HepG2 (cell line): ENCODE results near the gene G6PC3. TPM values are rescaled to one million over a fixed set of nuclear protein-coding genes. Genes with fewer than 3 reads are reported as not detected.

Experiments used
- ATAC-seq: fragments of 200-7000 bp; cut with Tn5 transposase; 3 replicates; pipeline ENCODE4 v1.9.1; 2020; ENCODE audit warnings: mild to moderate bottlenecking, moderate library complexity
- BruUV-seq: library from RNA; stranded (reverse); fragments of 400-500 nt; replicated peaks from 2 replicates; lab custom pipeline; 2021; lab: Mats Ljungman, UMichigan
- CTCF ChIA-PET: fragments of 300-600 bp; formaldehyde crosslinking; extraction: SDS; loops from one replicate; lab custom pipeline; 2021; ENCODE audit warnings: low total read pairs, inconsistent platforms, low intra/inter-chr PET ratio; lab: Yijun Ruan, JAX
- POLR2A ChIA-PET: fragments of 350-600 bp; sonication (Branson Sonifier 250); formaldehyde crosslinking; loops from one replicate; lab custom pipeline; 2020; ENCODE audit warnings: antibody characterized with exemption, inconsistent platforms; lab: Yijun Ruan, JAX
- DNase-seq: peaks from one replicate; pipeline ENCODE4 v3.0.0-alpha.2; 2015; ENCODE audit warnings: low spot score
- FAIRE-seq: peaks from 3 replicates; lab custom pipeline; 2011; peaks lifted over from hg19 to GRCh38; lab: Jason Lieb, UNC
- H2AFZ ChIP-seq: one replicate; pipeline ENCODE4 v1.6.1; 2011; ENCODE audit warnings: low read length, inconsistent platforms
- H3K27ac ChIP-seq: fragments of 300-600 bp; 3 replicates; pipeline ENCODE4 v1.8.0; 2011; ENCODE audit warnings: mixed run types, mild to moderate bottlenecking, mixed read lengths, low read length, inconsistent platforms; ENCODE audit not compliant: insufficient read depth; ENCODE audit errors: extremely low read length
- H3K27me3 ChIP-seq, 2 experiments: fragments of 200-600 bp in 1 of 2; 2 replicates in 1 of 2; 3 replicates in 1 of 2; pipeline versions ENCODE4 v1.6.0 to v1.8.0; 2011; ENCODE audit warnings: low read length in 2 of 2, mild to moderate bottlenecking in 2 of 2, moderate library complexity in 2 of 2, inconsistent platforms in 1 of 2; ENCODE audit not compliant: insufficient read depth in 2 of 2, control insufficient read depth in 1 of 2
- H3K36me3 ChIP-seq, 2 experiments: fragments of 200-600 bp in 1 of 2; replicated peaks in 1 of 2; 2 replicates in 1 of 2; 3 replicates in 1 of 2; pipeline versions ENCODE4 v1.5.1 to v1.8.0; 2011; ENCODE audit warnings: low read length in 2 of 2, inconsistent platforms in 1 of 2; ENCODE audit not compliant: insufficient read depth in 2 of 2, control insufficient read depth in 1 of 2
- H3K4me1 ChIP-seq: 2 replicates; pipeline ENCODE4 v1.5.1; 2012; ENCODE audit warnings: low read length, inconsistent platforms; ENCODE audit not compliant: insufficient read depth
- H3K4me2 ChIP-seq: 2 replicates; pipeline ENCODE4 v1.6.0; 2011; ENCODE audit warnings: low read depth, low read length, inconsistent platforms
- H3K4me3 ChIP-seq, 3 experiments: fragments of 200-600 bp in 1 of 3; sonication (generic), shearing (Covaris generic) in 1 of 3; replicated peaks in 1 of 3; 2 replicates each; pipeline ENCODE4 v1.5.1; 2011 to 2016; ENCODE audit warnings: low read length in 3 of 3, inconsistent platforms in 2 of 3, low read depth in 2 of 3, mild to moderate bottlenecking in 2 of 3, control low read depth in 1 of 3, mixed read lengths in 1 of 3; ENCODE audit not compliant: insufficient read depth in 1 of 3
- H3K79me2 ChIP-seq: one replicate; pipeline ENCODE4 v1.6.1; 2011; ENCODE audit warnings: low read length, inconsistent platforms; ENCODE audit not compliant: insufficient read depth
- H3K9ac ChIP-seq: 2 replicates; pipeline ENCODE4 v1.6.0; 2011; ENCODE audit warnings: mild to moderate bottlenecking, low read depth, low read length, inconsistent platforms; ENCODE audit not compliant: insufficient read depth
- H3K9me3 ChIP-seq: 2 replicates; pipeline ENCODE4 v1.5.1; 2012; ENCODE audit warnings: mild to moderate bottlenecking, low read length
- H4K20me1 ChIP-seq: 2 replicates; pipeline ENCODE4 v1.6.0; 2011; ENCODE audit warnings: inconsistent platforms, mild to moderate bottlenecking, low read length, moderate library complexity; ENCODE audit not compliant: insufficient read depth
- BHLHE40 ChIP-seq: IDR thresholded peaks from 2 replicates; pipeline ENCODE4 v1.6.1; 2011; ENCODE audit warnings: low read length, improper control_type of control experiment
- ETV5 ChIP-seq: IDR thresholded peaks from 2 replicates; pipeline ENCODE4 v1.6.1; 2018; ENCODE audit warnings: missing biosample characterization, missing genetic modification reagents, inconsistent platforms, borderline replicate concordance
- FOXK2 ChIP-seq: fragments of 450-650 bp; IDR thresholded peaks from 2 replicates; pipeline ENCODE4 v1.6.1; 2016
- HDAC2 ChIP-seq: sonication (generic); formaldehyde crosslinking; IDR thresholded peaks from 2 replicates; pipeline ENCODE4 v1.4.0; 2020; ENCODE audit warnings: missing genetic modification reagents
- JUN ChIP-seq: sonication (generic); formaldehyde crosslinking; IDR thresholded peaks from 2 replicates; pipeline ENCODE4 v1.4.0; 2020; ENCODE audit warnings: mild to moderate bottlenecking, missing genetic modification reagents
- PRPF4 ChIP-seq: fragments of 200-400 bp; formaldehyde crosslinking; IDR thresholded peaks from 2 replicates; pipeline ENCODE4 v1.6.1; 2016; ENCODE audit warnings: low read length, low read depth; ENCODE audit not compliant: poor library complexity, severe bottlenecking
- RBM39 ChIP-seq: fragments of 200-400 bp; formaldehyde crosslinking; IDR thresholded peaks from one replicate; pipeline ENCODE4 v1.6.1; 2018; ENCODE audit warnings: antibody characterized with exemption, mild to moderate bottlenecking, low read depth, low read length; ENCODE audit not compliant: poor library complexity, severe bottlenecking
- SSRP1 ChIP-seq: IDR thresholded peaks from 2 replicates; pipeline ENCODE4 v1.6.1; 2016; ENCODE audit warnings: control low read depth
- TP53 ChIP-seq: sonication (generic); formaldehyde crosslinking; conservative IDR thresholded peaks from 2 replicates; pipeline ENCODE4 v1.4.0; 2020; ENCODE audit warnings: missing genetic modification reagents
- ZNF143 ChIP-seq: sonication (generic); formaldehyde crosslinking; IDR thresholded peaks from 2 replicates; pipeline ENCODE4 v1.4.0; 2020; ENCODE audit warnings: missing genetic modification reagents
- ZNF180 ChIP-seq: sonication (generic); formaldehyde crosslinking; IDR thresholded peaks from 2 replicates; pipeline ENCODE4 v1.4.0; 2020; ENCODE audit warnings: low read depth, missing genetic modification reagents, borderline replicate concordance
- ZNF557 ChIP-seq: sonication (generic); formaldehyde crosslinking; IDR thresholded peaks from 2 replicates; pipeline ENCODE4 v1.4.0; 2020; ENCODE audit warnings: missing genetic modification reagents
- ZNF564 ChIP-seq: sonication (generic); formaldehyde crosslinking; IDR thresholded peaks from 2 replicates; pipeline ENCODE4 v1.8.1; 2023; ENCODE audit warnings: mild to moderate bottlenecking, missing genetic modification reagents
- ZNF629 ChIP-seq: sonication (generic); formaldehyde crosslinking; conservative IDR thresholded peaks from 2 replicates; pipeline ENCODE4 v1.5.0; 2020; ENCODE audit warnings: missing genetic modification reagents
- ZNF672 ChIP-seq: sonication (generic); formaldehyde crosslinking; IDR thresholded peaks from 2 replicates; pipeline ENCODE4 v1.8.1; 2022; ENCODE audit warnings: missing genetic modification reagents
- WGBS: methylation state at CpG from one replicate; pipeline ENCODE4 v1.1.6; 2017; ENCODE audit warnings: low lambda C conversion rate; 5-methylcytosine and 5-hydroxymethylcytosine counted together
- in situ Hi-C: cut with HindIII; loops from 2 replicates; pipeline ENCODE4 v1.10.0; 2017; ENCODE audit warnings: low pct_unique_long_range_greater_than_20kb; ENCODE audit not compliant: extremely low pct_ligation_motif_present
- intact Hi-C: fragments of 100-400 bp; cut with micrococcal nuclease; formaldehyde crosslinking; loops from one replicate; pipeline ENCODE4 v1.10.0; 2022; ENCODE audit not compliant: unreplicated experiment
- polyA plus RNA-seq, 8 experiments: library from polyadenylated mRNA; depleted of rRNA in 3 of 8; stranded (reverse) in 7 of 8; unstranded in 1 of 8; fragments of >200 nt; fragmentation: Illumina TruSeq in 4 of 8; extraction: Trizol in 4 of 8; gene quantifications; 2 replicates each; pipeline versions ENCODE4 v1.2.1 to v1.2.3, GENCODE V29; 2011 to 2016; ENCODE audit warnings: low read depth in 4 of 8, missing spikeins in 1 of 8, mixed read lengths in 1 of 8; ENCODE audit not compliant: insufficient read depth in 1 of 8
- total RNA-seq, 5 experiments: library from RNA; depleted of rRNA; stranded (reverse); fragments of >200 nt; fragmentation: Illumina TruSeq; extraction: Trizol; gene quantifications; 2 replicates each; pipeline ENCODE4 v1.2.3, GENCODE V29; 2016; ENCODE audit warnings: low read depth in 1 of 5
- TF ChIP-seq, protein P1 (sequence below): sonication (generic); formaldehyde crosslinking; IDR thresholded peaks from 2 replicates; pipeline ENCODE4 v1.5.0; 2020; ENCODE audit warnings: missing genetic modification reagents, mild to moderate bottlenecking, borderline replicate concordance
- TF ChIP-seq, protein P2 (sequence below): sonication (generic); formaldehyde crosslinking; IDR thresholded peaks from 2 replicates; pipeline ENCODE4 v1.4.0; 2020; ENCODE audit warnings: mild to moderate bottlenecking, missing genetic modification reagents

Gene G6PC3
- total and polyA plus RNA-seq, 2 of the 13 experiments (the other 11 are each of a cell fraction or from before 2014, with no cell fraction given), result 38.5 to 75.8 TPM

DNA sequence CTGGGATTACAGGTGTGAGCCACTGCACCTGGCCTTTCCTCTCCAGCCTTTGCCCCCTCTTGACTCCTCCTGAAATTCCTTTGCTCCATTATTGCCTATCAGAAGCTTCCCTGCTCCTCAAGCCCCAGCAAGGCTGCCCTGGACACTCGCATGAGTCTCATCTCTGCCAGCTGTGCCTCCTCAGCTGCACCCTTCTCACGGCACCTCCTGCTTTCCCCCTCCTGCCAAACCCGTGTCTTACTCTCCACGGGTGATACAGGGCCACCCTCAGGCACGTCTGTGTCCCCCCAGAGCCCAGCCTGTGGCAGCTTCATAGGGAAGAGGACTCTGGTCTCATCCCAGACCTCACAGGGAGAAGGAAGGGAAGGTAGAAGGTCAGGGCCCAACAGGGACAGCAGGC lies 15.4 kb downstream of the G6PC3 start (continued):
- TF ChIP-seq JUN (CRISPR knock-in tag), result no peak

DNA sequence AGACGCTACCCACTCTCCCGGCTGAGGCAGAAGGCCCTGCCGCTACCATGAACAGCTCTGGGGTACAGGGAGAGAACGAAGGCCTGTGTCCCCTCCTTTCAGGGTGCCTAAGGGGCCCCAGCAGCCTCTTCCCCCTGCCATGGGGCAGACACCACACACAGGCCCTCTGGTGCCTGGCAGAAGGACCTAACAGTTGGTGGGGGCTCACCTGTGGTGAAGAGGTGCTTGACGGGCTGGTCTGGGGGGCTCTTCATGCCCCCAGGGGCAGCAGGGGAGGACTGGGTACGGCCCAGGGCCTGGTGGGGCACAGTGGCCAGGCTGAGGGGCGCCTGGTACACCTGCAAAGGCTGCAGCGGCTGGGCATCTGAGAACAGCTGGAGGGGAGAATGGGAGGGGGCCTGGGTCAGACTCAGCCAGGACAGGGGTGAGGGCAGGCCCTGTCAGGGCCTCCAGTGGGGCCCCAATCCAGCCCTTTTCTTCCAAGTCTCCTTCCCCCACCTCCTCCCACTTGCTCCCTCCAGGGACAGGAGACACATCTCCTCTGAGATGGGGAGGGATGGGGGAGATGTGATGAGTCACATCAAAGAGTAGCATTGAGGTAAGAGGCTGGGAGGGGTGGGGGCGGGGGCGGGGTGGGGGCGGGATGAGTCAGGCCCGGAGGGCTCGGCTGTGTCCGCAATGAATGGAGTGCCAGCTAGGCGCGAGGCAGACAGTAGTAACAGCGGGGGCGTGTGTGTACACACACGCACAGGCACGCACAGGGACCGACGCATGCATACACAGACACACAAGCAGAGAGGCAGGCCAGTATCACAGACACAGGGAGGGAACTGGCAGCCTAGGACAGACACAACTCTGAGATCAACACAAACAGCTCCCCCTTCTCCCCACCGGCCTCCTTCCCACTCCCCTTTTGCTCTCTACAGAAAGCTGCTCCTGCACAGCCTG lies 16.1 kb downstream of the G6PC3 start:
- in situ Hi-C loops, result no loop called here
- Histone ChIP-seq H3K9me3 (no peaks in the 10 kb centered on the region), H2AFZ (no peak overlapping the region), H3K4me2 (peak overlapping the region; percentile 44; the same call in 1 of the 2 replicates), H3K27me3 (no peaks in the 10 kb centered on the region), H3K36me3 (peaks cover 26 to 52% of the 10 kb centered on the region in 2 experiments), H3K9ac (peak overlapping the region; percentile 45), H4K20me1 (no peaks in the 10 kb centered on the region), H3K27ac (peak overlapping the region; percentile 15), H3K4me3 (peak overlapping the region in 1 of 3 experiments; percentile 12; a peak in 1 of 6 replicates), H3K79me2 (no peaks in the 10 kb centered on the region), H3K4me1 (peaks cover 31% of the 10 kb centered on the region)
- DNase-seq (peak; percentile 83), FAIRE-seq (no peak), ATAC-seq (peak; percentile 63)
- ChIA-PET POLR2A (interaction anchor here (0.6 to 2.4 kb wide), 14 partner anchors 9 to 100 kb away, joined by 3 to 12 read pairs (median 7); partner anchors contain the start of genes G6PC3, HDAC5, LSM12 and TMUB2), CTCF (interaction anchor here (3.7 kb wide), 1 partner anchor 29 kb away, joined by 80 read pairs; no protein-coding TSS in a partner anchor)
- WGBS, result 31% methylated on average over 16 of the region's 23 CpGs
- intact Hi-C loops, result no loop called here
- no TSS peak for BruUV-seq
- TF ChIP-seq FOXK2 (0 out of 2 replicates have a peak, but pooled peaks have one; percentile 18), ETV5 (0 out of 2 replicates have a peak, but pooled peaks have one; percentile 10), SSRP1 (CRISPR knock-in tag) (peak; percentile 57; the same call in 1 of the 2 replicates), BHLHE40 (peak; percentile 75), ZNF564 (CRISPR knock-in tag) (no peak), PRPF4 (no peak), TP53 (CRISPR knock-in tag) (no peak), ZNF672 (no peak), RBM39 (no peak), HDAC2 (peak; percentile 56; the same call in 1 of the 2 replicates), ZNF629 (CRISPR knock-in tag) (no peak), ZNF557 (CRISPR knock-in tag) (no peak), ZNF180 (CRISPR knock-in tag) (no peak), ZNF143 (no peak)
- TF ChIP-seq, protein P1, sequence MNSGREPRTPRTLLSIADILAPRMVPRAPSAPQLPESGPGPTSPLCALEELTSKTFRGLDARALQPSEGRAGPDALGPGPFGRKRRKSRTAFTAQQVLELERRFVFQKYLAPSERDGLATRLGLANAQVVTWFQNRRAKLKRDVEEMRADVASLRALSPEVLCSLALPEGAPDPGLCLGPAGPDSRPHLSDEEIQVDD, result no peak
- TF ChIP-seq, protein P2, sequence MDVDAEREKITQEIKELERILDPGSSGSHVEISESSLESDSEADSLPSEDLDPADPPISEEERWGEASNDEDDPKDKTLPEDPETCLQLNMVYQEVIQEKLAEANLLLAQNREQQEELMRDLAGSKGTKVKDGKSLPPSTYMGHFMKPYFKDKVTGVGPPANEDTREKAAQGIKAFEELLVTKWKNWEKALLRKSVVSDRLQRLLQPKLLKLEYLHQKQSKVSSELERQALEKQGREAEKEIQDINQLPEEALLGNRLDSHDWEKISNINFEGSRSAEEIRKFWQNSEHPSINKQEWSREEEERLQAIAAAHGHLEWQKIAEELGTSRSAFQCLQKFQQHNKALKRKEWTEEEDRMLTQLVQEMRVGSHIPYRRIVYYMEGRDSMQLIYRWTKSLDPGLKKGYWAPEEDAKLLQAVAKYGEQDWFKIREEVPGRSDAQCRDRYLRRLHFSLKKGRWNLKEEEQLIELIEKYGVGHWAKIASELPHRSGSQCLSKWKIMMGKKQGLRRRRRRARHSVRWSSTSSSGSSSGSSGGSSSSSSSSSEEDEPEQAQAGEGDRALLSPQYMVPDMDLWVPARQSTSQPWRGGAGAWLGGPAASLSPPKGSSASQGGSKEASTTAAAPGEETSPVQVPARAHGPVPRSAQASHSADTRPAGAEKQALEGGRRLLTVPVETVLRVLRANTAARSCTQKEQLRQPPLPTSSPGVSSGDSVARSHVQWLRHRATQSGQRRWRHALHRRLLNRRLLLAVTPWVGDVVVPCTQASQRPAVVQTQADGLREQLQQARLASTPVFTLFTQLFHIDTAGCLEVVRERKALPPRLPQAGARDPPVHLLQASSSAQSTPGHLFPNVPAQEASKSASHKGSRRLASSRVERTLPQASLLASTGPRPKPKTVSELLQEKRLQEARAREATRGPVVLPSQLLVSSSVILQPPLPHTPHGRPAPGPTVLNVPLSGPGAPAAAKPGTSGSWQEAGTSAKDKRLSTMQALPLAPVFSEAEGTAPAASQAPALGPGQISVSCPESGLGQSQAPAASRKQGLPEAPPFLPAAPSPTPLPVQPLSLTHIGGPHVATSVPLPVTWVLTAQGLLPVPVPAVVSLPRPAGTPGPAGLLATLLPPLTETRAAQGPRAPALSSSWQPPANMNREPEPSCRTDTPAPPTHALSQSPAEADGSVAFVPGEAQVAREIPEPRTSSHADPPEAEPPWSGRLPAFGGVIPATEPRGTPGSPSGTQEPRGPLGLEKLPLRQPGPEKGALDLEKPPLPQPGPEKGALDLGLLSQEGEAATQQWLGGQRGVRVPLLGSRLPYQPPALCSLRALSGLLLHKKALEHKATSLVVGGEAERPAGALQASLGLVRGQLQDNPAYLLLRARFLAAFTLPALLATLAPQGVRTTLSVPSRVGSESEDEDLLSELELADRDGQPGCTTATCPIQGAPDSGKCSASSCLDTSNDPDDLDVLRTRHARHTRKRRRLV (CRISPR knock-in tag), result no peak
